Measurements from ENCODE around the gene DTX4. TPM values are rescaled to one million over a fixed set of nuclear protein-coding genes. Genes with fewer than 3 reads are reported as not detected.

The DTX4 gene
- total RNA-seq, 1 experiment from 2014 or later = 1.9 TPM

DNA sequence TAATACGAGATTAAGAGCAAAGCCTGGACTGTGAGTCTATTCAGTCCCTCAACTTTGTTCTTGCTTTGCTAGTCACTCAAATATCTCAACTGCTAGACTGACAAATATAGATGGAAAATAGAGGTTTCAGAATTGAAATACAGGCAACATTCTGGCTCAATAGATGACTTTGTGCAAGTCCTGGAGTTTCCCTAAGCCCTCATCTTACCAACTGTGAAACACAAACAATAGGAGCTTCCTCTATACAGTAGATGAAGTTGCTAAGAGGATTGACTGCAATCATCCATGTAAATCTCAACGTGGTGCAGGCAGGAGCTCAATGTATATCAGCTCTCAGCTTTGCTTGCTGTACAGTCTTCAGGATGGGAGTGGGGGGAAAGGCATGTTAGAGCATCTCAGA lies 47.0 kb downstream of the DTX4 start:
- no peaks in the 10 kb centered on the region for H3K9me3 ChIP-seq (ENCODE audit: low read depth, low read length, poor library complexity, severe bottlenecking)
- no peaks in the 10 kb centered on the region for H3K36me3 ChIP-seq (ENCODE audit: insufficient read depth, low read length, poor library complexity, severe bottlenecking)
- no peak overlapping the region for H3K4me3 ChIP-seq (ENCODE audit: low read depth, low read length, poor library complexity, severe bottlenecking)
- BruUV-seq (replicated peaks) = no TSS peak
- ChIA-PET POLR2A (ENCODE audit: low non-redundant PET) (no interaction called here), CTCF (no interaction called here)
- DNase-seq (ENCODE audit: low spot score) = no peak
- TF ChIP-seq EZH2 (IDR thresholded peaks at IDR 0.05; ENCODE audit: borderline replicate concordance, low read depth, low read length, poor library complexity, severe bottlenecking) = no peak
- TF ChIP-seq, protein P1, sequence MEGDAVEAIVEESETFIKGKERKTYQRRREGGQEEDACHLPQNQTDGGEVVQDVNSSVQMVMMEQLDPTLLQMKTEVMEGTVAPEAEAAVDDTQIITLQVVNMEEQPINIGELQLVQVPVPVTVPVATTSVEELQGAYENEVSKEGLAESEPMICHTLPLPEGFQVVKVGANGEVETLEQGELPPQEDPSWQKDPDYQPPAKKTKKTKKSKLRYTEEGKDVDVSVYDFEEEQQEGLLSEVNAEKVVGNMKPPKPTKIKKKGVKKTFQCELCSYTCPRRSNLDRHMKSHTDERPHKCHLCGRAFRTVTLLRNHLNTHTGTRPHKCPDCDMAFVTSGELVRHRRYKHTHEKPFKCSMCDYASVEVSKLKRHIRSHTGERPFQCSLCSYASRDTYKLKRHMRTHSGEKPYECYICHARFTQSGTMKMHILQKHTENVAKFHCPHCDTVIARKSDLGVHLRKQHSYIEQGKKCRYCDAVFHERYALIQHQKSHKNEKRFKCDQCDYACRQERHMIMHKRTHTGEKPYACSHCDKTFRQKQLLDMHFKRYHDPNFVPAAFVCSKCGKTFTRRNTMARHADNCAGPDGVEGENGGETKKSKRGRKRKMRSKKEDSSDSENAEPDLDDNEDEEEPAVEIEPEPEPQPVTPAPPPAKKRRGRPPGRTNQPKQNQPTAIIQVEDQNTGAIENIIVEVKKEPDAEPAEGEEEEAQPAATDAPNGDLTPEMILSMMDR (conservative IDR thresholded peaks at IDR 0.05; ENCODE audit: low read depth, low read length) = no peak
- no peak overlapping the region for H3K27ac ChIP-seq (ENCODE audit: low read depth, low read length, poor library complexity, severe bottlenecking)
- intact Hi-C loops (cut with micrococcal nuclease; ENCODE audit: unreplicated experiment) = loop anchor here (5.0 kb wide), 1 partner anchor 208 kb away; the partner anchor contains the start of gene OR5A2
- peaks cover 8% of the 10 kb centered on the region for H3K27me3 ChIP-seq (replicated peaks; ENCODE audit: insufficient read depth, low read depth, low read length, poor library complexity)
- H3K4me1 ChIP-seq (ENCODE audit: insufficient read depth, low read length, poor library complexity, severe bottlenecking) = no peaks in the 10 kb centered on the region

DNA sequence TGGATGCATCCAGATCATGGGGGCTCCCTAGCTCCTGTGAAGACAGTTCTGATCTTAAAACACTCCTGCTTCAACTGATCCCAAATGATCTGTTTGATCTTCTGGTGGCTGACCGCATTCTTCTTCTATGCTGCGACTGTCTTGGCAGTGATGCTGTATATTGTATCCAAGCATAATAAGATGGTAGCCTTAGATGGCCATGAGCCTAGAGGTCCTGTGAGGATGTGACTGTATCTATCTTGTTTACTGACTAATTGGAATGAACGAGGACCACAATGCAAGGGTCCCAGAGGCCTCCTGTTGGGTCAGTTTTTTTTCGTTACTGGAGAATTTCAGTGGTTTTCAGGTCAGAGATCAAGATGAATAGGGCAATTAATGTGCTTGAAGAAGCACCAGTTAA lies 47.9 kb downstream of the DTX4 start:
- Histone ChIP-seq H3K4me3 (ENCODE audit: low read depth, low read length, poor library complexity, severe bottlenecking) (no peak overlapping the region), H3K36me3 (ENCODE audit: insufficient read depth, low read length, poor library complexity, severe bottlenecking) (no peaks in the 10 kb centered on the region), H3K4me1 (ENCODE audit: insufficient read depth, low read length, poor library complexity, severe bottlenecking) (no peaks in the 10 kb centered on the region), H3K9me3 (ENCODE audit: low read depth, low read length, poor library complexity, severe bottlenecking) (no peaks in the 10 kb centered on the region), H3K27ac (ENCODE audit: low read depth, low read length, poor library complexity, severe bottlenecking) (no peak overlapping the region), H3K27me3 (replicated peaks; ENCODE audit: insufficient read depth, low read depth, low read length, poor library complexity) (peaks cover 3% of the 10 kb centered on the region)
- BruUV-seq (replicated peaks) = no TSS peak
- DNase-seq (ENCODE audit: low spot score) = no peak
- CTCF ChIA-PET = no interaction called here
- POLR2A ChIA-PET (ENCODE audit: low non-redundant PET) = no interaction called here
- TF ChIP-seq, protein P1 (conservative IDR thresholded peaks at IDR 0.05; ENCODE audit: low read depth, low read length) = no peak
- no peak for TF ChIP-seq EZH2 (IDR thresholded peaks at IDR 0.05; ENCODE audit: borderline replicate concordance, low read depth, low read length, poor library complexity, severe bottlenecking)
- intact Hi-C loops (cut with micrococcal nuclease; ENCODE audit: unreplicated experiment) = loop anchor here (5.0 kb wide), 1 partner anchor 207 kb away; the partner anchor contains the start of gene OR5A2

- POLR2A ChIA-PET (ENCODE audit: low non-redundant PET) = no interaction called here
- no peak overlapping the region for H3K27ac ChIP-seq (ENCODE audit: low read depth, low read length, poor library complexity, severe bottlenecking)
Measured at GRCh38 chr11:59221441-59221840, 49.5 kb downstream of the DTX4 start.

More at GRCh38 chr11:59221441-59221840, 49.5 kb downstream of the DTX4 start:
- TF ChIP-seq, protein P1 (conservative IDR thresholded peaks at IDR 0.05; ENCODE audit: low read depth, low read length) = no peak; the same call in 1 of the 2 replicates
- TF ChIP-seq EZH2 (IDR thresholded peaks at IDR 0.05; ENCODE audit: borderline replicate concordance, low read depth, low read length, poor library complexity, severe bottlenecking) = no peak
- H3K9me3 ChIP-seq (ENCODE audit: low read depth, low read length, poor library complexity, severe bottlenecking) = no peaks in the 10 kb centered on the region
- CTCF ChIA-PET = interaction anchor here (0.6 kb wide), 1 partner anchor 49 kb away, joined by 3 read pairs; the partner anchor contains the start of gene DTX4
- H3K27me3 ChIP-seq (replicated peaks; ENCODE audit: insufficient read depth, low read depth, low read length, poor library complexity) = peaks cover 3% of the 10 kb centered on the region
- no peaks in the 10 kb centered on the region for H3K4me1 ChIP-seq (ENCODE audit: insufficient read depth, low read length, poor library complexity, severe bottlenecking)
- no peak for DNase-seq (ENCODE audit: low spot score)
- intact Hi-C loops (cut with micrococcal nuclease; ENCODE audit: unreplicated experiment) = no loop called here
- no peak overlapping the region for H3K4me3 ChIP-seq (ENCODE audit: low read depth, low read length, poor library complexity, severe bottlenecking)
- H3K36me3 ChIP-seq (ENCODE audit: insufficient read depth, low read length, poor library complexity, severe bottlenecking) = no peaks in the 10 kb centered on the region
- BruUV-seq (replicated peaks) = no TSS peak
